ENCODE data around the gene IQCH.

Gene IQCH

DNA sequence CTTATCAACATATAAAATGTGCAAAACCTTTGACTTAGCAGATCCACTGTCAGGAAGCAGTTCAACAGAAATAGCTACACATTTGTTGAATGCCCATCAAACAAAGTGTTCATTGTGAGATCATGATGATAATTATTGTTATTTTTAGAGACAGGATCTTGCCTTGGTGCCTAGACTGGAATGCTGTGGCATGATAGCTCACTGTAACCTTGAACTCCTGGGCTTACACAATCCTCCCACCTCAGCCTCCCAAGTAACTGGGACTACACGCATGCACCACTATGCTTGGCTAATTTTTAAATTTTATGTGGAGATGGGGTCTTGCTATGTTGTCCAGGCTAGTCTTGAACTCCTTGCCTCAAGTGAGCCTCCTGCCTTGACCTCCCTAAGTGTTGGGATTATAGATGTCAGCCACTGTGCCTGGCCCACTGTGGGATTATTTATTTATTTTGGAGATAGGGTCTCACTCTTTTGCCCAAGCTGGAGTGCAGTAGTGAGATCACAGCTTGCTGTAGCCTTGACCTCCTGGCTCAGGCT is 296.7 kb downstream of the IQCH start:
- peaks cover 39 to 78% (median 53%) of the 10 kb centered on the region in 11 experiments for H3K36me3 ChIP-seq
- H3K27ac ChIP-seq: no peak overlapping the region
- peaks cover 0 to 10% (median 3%) of the 10 kb centered on the region in 11 experiments; a peak in 6 of 22 replicates for H4K20me1 ChIP-seq
- no peaks in the 10 kb centered on the region for H3K9me3 ChIP-seq (replicated peaks in 1 of 11)
- no peaks in the 10 kb centered on the region for H3K27me3 ChIP-seq
- no peak overlapping the region for H3K4me3 ChIP-seq
- no peak overlapping the region for H3K4me2 ChIP-seq
- no peak overlapping the region for H3K9ac ChIP-seq
- no peak for TF ChIP-seq Cebpa-rat (IDR thresholded peaks at IDR 0.05)
- peaks cover 0 to 18% (median 12%) of the 10 kb centered on the region in 10 experiments; a peak in 12 of 20 replicates for H3K4me1 ChIP-seq

Data from BLaER1 treated with 17β-estradiol and CSF1 and Interleukin-3, amounts not matched to agents 10 nM and 100 nM (cell line).